Neural progenitor cell (in vitro differentiated cells): Measurements from ENCODE around the gene ARHGAP26.

Experiments used
- CTCF ChIP-seq: fragments of 200-600 bp; sonication (generic); IDR thresholded peaks from 2 replicates; pipeline ENCODE4 v1.5.1; 2017; ENCODE audit warnings: antibody characterized with exemption, mild to moderate bottlenecking
- EZH2 ChIP-seq: fragments of 200-600 bp; sonication (generic); IDR thresholded peaks from 2 replicates; pipeline ENCODE4 v1.6.1; 2017; ENCODE audit warnings: antibody characterized with exemption, mild to moderate bottlenecking, moderate library complexity
- EZH2phosphoT487 ChIP-seq: fragments of 200-600 bp; sonication (generic); IDR thresholded peaks from 2 replicates; pipeline ENCODE4 v1.6.1; 2017; ENCODE audit warnings: antibody characterized with exemption

GRCh38 chr5:143146161-143146560 is 376.0 kb downstream of the ARHGAP26 start:
- TF ChIP-seq CTCF (no peak), EZH2phosphoT487 (no peak), EZH2 (no peak)
